HG03139 (cell line): ENCODE measurements around the gene UROD.
"Not testable (repeated sequence)": the region's sequence is repeated elsewhere in the genome, so short reads cannot be mapped to it uniquely, and the experiment has no call there.

ENCODE experiments used
- ATAC-seq: cut with Tn5 transposase; IDR thresholded peaks from one replicate; pipeline ENCODE4 v1.9.1; 2021; ENCODE audit not compliant: unreplicated experiment

Gene UROD

GRCh38 chr1:45011837-45012638 is at the start of gene UROD:
Gene UROD (plus strand): TSS chr1:45012254. CDS start chr1:45012266, 12 bp downstream.
- peak; percentile 61 for ATAC-seq

GRCh38 chr1:44962729-44963128 is 49.3 kb upstream of the UROD start:
- ATAC-seq, result no peak

DNA sequence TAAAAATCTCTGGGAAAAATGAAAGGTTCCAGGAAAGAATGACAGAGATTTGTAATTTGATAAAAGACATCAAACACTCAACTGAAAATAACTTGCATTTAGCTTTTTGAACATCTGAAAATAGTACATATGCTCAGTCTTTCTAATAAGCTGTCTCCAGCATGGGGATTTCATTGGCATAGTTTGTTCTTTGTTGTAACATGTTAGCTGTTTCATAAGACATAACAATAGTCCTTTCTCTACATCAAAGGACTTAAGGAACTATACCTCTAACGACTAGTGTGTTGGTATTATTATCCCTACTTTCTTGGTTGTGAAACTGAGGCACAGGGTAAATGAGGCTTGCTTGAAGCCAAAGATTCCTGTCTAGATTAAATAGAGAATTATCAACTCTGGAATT is 47.7 kb upstream of the UROD start:
- ATAC-seq, result no peak

DNA sequence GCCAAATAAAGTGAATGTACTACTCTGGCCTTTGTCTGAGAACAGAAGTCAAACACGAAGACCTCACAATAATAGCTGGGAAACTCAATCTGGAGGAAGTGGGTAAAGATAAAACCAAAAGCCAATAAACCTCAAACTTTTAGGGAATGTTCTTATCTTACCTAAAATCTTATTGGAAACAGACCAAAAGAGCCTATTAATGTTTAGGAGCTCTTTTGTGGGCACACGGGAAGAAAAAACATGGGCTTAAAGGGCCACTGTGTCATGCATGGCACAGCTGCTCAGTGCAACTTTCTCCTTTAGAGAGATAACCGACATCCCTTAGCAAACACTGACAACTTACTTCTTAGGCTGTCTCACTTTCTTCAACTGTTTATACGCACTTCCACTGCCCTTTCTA is 41.7 kb upstream of the UROD start:
- ATAC-seq, result no peak

GRCh38 chr1:44973645-44974044 is 38.4 kb upstream of the UROD start:
- no peak for ATAC-seq

DNA sequence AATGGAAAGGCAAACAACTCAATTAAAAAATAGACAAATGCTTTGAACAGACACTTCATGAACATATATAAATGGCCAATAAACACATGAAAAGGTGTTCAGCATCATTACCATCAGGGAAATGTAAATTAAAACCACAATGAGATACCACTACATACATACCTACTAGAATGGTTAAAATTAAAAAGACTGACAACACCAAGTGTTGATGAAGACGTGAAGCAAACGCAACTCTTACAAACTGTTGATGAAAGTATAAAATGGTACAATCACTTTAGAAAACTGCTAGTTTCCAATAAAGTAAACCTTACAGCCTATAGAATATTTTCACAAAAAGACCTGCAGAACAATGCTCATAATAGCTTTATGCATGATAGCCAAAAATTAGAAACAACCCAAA is 35.8 kb upstream of the UROD start:
- ATAC-seq, result no peak

DNA sequence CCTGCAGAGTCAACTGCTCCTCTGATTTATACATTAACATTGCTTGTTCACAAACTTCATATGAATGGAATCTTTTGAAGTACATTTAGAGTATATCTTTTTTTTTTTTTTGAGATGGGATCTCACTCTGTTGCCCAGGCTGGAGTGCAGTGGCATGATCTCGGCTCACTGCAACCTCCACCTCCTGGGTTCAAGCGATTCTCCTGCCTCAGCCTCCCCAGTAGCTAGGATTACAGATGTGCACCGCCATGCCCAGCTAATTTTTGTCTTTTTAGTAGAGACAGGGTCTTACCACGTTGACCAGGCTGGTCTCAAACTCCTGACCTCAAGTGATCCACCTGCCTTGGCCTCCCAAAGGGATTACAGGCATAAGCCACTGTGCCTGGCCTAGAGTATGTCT is 34.7 kb upstream of the UROD start:
- not testable (repeated sequence) for ATAC-seq

GRCh38 chr1:44985747-44986359 is 26.2 kb upstream of the UROD start:
- ATAC-seq, result no peak

DNA sequence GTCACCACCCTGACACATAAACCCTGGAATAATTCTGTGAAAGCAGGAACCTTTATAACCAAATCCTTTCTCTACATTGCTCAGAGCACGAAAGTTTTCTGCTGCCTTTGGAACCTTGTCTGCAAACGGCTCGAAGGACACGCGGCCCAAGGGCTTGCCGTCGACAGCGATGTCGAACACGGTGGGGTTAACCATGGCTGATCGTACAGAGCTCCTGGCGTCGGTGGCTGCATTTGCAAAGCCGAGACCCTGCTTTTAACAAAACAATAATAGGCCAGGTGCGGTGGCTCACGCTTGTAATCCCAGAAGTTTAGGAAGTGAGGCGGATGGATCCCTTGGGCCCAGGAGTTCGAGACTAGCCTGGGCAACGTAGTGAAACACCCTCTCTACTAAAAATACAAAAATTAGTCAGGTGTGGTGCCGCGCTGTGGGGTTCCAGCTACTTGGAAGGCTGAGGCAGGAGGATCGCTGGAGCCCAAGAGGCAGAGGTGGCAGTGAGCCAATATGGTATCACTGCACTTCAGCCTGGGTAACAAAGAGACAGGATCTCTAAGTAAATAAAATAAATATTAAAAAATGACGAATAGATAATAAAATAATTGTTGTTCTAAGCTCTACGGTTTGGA is 23.4 kb upstream of the UROD start:
- ATAC-seq, result no peak

DNA sequence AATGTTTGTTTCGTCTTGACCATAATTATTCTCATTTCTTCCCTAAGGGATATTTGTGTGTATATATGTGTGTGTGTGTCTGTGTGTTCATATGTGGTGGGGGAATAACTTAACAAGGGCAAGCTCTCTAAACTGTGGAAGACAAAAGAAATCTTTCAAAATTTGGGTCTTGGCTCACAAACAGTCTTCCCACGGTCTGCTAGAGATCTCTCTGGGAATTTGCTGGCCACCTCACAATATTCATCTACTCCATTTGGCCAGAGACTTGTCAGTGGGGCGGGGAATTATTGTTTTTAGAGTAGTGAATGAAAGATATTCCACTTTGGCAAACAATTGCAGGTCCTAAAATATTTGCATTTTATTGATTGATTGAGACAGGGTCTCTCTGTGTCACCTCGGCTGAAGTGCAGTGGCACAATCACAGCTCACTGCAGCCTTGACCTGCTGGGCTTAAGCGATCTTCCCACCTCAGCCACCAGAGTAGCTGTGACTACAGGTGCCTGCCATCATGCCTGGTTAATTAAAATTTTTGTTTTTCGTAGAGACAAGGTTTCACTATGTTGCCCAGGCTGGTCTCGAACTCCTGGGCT is 17.6 kb upstream of the UROD start:
- ATAC-seq, result no peak

GRCh38 chr1:44995467-44996238 is 16.4 kb upstream of the UROD start:
- ATAC-seq, result no peak

DNA sequence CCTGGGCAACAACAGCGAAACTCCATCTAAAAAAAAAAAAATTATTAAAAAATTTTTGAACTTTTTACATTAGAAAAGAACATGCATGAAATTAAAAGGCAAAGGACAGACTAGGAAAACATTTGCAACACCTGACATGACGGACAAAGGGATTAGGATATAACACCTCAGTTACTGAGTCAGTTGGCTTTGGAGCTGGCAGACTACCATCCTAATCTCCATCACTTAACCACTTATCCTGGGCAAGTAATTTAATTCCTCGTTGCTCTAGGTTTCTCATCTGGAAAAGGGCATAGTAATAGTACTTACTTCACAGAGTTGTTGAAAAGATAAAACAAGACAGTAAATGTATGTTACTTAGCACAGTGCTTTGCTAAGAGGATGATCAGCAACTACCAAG is 12.8 kb upstream of the UROD start:
- no peak for ATAC-seq

- no peak for ATAC-seq
Observed at GRCh38 chr1:45001011-45001481, 11.0 kb upstream of the UROD start.

- ATAC-seq, result not testable (repeated sequence)
Observed at GRCh38 chr1:45001576-45001975, 10.5 kb upstream of the UROD start.

DNA sequence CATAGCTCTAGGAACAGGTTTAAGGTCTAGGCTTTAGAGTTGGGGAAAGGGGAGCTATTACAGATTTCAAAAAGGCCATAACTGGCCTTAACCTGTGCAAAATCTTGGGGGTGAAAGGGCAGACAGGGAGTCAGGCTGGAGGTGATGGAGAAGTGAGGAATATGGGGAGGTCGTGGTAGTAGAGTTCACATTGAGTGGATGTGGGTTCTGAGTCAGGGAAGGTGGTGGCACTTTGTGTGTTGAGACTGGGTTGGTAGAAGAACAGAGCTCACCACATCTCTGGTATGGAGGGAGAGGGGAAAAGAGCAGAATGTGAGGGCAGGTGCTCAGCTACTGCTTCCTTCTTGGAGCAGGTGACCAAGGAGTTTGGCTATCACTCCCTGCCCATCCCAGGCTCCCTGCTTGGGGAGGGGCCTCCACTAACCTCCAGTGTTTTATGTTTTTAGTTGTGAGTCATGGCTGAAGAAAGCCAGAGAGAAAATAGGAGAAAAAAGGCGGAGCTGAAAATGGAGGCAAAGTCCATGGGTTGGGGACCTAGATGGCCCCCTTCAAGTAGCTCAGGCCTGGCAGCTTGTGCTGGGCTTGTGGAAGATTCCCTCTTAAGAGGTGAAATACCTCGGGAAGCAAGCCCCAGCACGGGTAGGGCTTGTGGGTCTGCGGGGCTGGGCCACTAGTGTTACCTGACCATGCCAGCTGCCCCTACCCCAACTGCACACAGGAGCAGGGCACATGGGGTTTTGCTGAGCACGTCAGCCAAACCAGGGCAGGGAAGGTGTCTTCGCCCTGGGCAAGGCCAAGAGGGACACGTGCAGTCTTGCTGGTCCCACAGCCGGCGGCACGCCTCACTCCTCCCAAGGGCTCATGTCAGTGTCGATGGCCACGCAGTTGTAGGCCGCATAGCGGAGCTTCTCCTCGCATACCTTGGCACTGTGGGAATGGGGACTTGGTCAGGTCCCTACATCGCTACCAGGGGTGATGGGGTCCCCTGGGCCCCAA is 9.1 kb upstream of the UROD start:
- ATAC-seq, result no peak

- ATAC-seq, result no peak
Observed at GRCh38 chr1:45003741-45004140, 8.3 kb upstream of the UROD start.

GRCh38 chr1:45004281-45004920 is 7.7 kb upstream of the UROD start:
- ATAC-seq, result no peak

GRCh38 chr1:45005761-45006160 is 6.3 kb upstream of the UROD start:
- ATAC-seq, result no peak

GRCh38 chr1:45007311-45007710 is 4.7 kb upstream of the UROD start:
- ATAC-seq, result no peak
